ENCODE measurements around the gene SOX4. TPM values are rescaled to one million over a fixed set of nuclear protein-coding genes. Genes with fewer than 3 reads are reported as not detected.

SOX4 gene
- polyA plus RNA-seq, 1 donor (not counting 4 experiments of a cell fraction or from before 2014, with no cell fraction given): 16.3 TPM

GRCh38 chr6:21587961-21588480 is 5.5 kb upstream of the SOX4 start:
- dilution Hi-C loops (cut with MboI; ENCODE audit: extremely low pct_ligation_motif_present, low sequenced_read_pairs): no loop called here
- no peaks in the 10 kb centered on the region for H3K27me3 ChIP-seq (ENCODE audit: control insufficient read depth, extremely low read depth, insufficient read depth, low read length)
- H3K9me1 ChIP-seq (ENCODE audit: control insufficient read depth, extremely low read depth, insufficient read depth, low read length): no peaks in the 10 kb centered on the region
- H3K36me3 ChIP-seq (ENCODE audit: control insufficient read depth in 2 of 2, extremely low read depth in 1 of 2, insufficient read depth in 2 of 2, low read length in 2 of 2): no peaks in the 10 kb centered on the region
- peak overlapping the region; percentile 44 to 84 (median 79) for H3K4me3 ChIP-seq (ENCODE audit: control insufficient read depth in 2 of 3, extremely low read depth in 1 of 3, insufficient read depth in 2 of 3, low read depth in 1 of 3, low read length in 3 of 3)
- peak overlapping the region; percentile 84 for H3K27ac ChIP-seq (ENCODE audit: control insufficient read depth, insufficient read depth, low read length)
- FAIRE-seq: no peak
- H3K9me3 ChIP-seq (ENCODE audit: control insufficient read depth, low read depth, low read length): no peaks in the 10 kb centered on the region
- peak overlapping the region; percentile 86 for H3K4me2 ChIP-seq (ENCODE audit: control insufficient read depth, extremely low read depth, insufficient read depth, low read depth, low read length)
- H3K9ac ChIP-seq (ENCODE audit: control insufficient read depth, extremely low read depth, insufficient read depth, low read length): peak overlapping the region; percentile 84
- H3K4me1 ChIP-seq (ENCODE audit: control insufficient read depth, extremely low read depth, insufficient read depth, low read length): peaks cover 13% of the 10 kb centered on the region
- peak overlapping the region; percentile 96 for H2AFZ ChIP-seq (ENCODE audit: control insufficient read depth, low read length)
- H3K79me2 ChIP-seq (ENCODE audit: control insufficient read depth, insufficient read depth, low read length): no peaks in the 10 kb centered on the region
- no peaks in the 10 kb centered on the region for H4K20me1 ChIP-seq (ENCODE audit: control insufficient read depth, extremely low read depth, insufficient read depth, low read length)
- TF ChIP-seq CTCF (optimal IDR thresholded peaks at IDR 0.05 in 1 of 3, IDR thresholded peaks at IDR 0.05 in 1 of 3, conservative IDR thresholded peaks at IDR 0.05 in 1 of 3; ENCODE audit: extremely low read depth in 1 of 3, insufficient read depth in 2 of 3, low read length in 3 of 3) (no peak), EZH2 (IDR thresholded peaks at IDR 0.05; ENCODE audit: low read length) (no peak)
- no peak for DNase-seq (ENCODE audit: low read depth, low spot score)

GRCh38 chr6:21588481-21589351 is 4.8 kb upstream of the SOX4 start:
- peak overlapping the region; percentile 44 to 84 (median 79) for H3K4me3 ChIP-seq (ENCODE audit: control insufficient read depth in 2 of 3, extremely low read depth in 1 of 3, insufficient read depth in 2 of 3, low read depth in 1 of 3, low read length in 3 of 3)
- FAIRE-seq: peak; percentile 23
- peak overlapping the region; percentile 84 for H3K9ac ChIP-seq (ENCODE audit: control insufficient read depth, extremely low read depth, insufficient read depth, low read length)
- peaks cover 16% of the 10 kb centered on the region for H3K4me1 ChIP-seq (ENCODE audit: control insufficient read depth, extremely low read depth, insufficient read depth, low read length)
- no peaks in the 10 kb centered on the region for H4K20me1 ChIP-seq (ENCODE audit: control insufficient read depth, extremely low read depth, insufficient read depth, low read length)
- TF ChIP-seq EZH2 (IDR thresholded peaks at IDR 0.05; ENCODE audit: low read length) (no peak), CTCF (optimal IDR thresholded peaks at IDR 0.05 in 1 of 3, IDR thresholded peaks at IDR 0.05 in 1 of 3, conservative IDR thresholded peaks at IDR 0.05 in 1 of 3; ENCODE audit: extremely low read depth in 1 of 3, insufficient read depth in 2 of 3, low read length in 3 of 3) (no peak)
- H3K79me2 ChIP-seq (ENCODE audit: control insufficient read depth, insufficient read depth, low read length): no peaks in the 10 kb centered on the region
- H3K36me3 ChIP-seq (ENCODE audit: control insufficient read depth in 2 of 2, extremely low read depth in 1 of 2, insufficient read depth in 2 of 2, low read length in 2 of 2): no peaks in the 10 kb centered on the region
- no peak for DNase-seq (ENCODE audit: low read depth, low spot score)
- H3K9me1 ChIP-seq (ENCODE audit: control insufficient read depth, extremely low read depth, insufficient read depth, low read length): no peaks in the 10 kb centered on the region
- peak overlapping the region; percentile 86 for H3K4me2 ChIP-seq (ENCODE audit: control insufficient read depth, extremely low read depth, insufficient read depth, low read depth, low read length)
- dilution Hi-C loops (cut with MboI; ENCODE audit: extremely low pct_ligation_motif_present, low sequenced_read_pairs): no loop called here
- no peaks in the 10 kb centered on the region for H3K9me3 ChIP-seq (ENCODE audit: control insufficient read depth, low read depth, low read length)
- H3K27me3 ChIP-seq (ENCODE audit: control insufficient read depth, extremely low read depth, insufficient read depth, low read length): no peaks in the 10 kb centered on the region
- peak overlapping the region; percentile 84 for H3K27ac ChIP-seq (ENCODE audit: control insufficient read depth, insufficient read depth, low read length)
- H2AFZ ChIP-seq (ENCODE audit: control insufficient read depth, low read length): peak overlapping the region; percentile 96
